Measurements from ENCODE around the gene FCMR. TPM values are rescaled to one million over a fixed set of nuclear protein-coding genes. Genes with fewer than 3 reads are reported as not detected.

The FCMR gene
- total RNA-seq, 1 donor = 117 TPM

GRCh38 chr1:206890125-206891060 is 31.3 kb downstream of the FCMR start:
- Histone ChIP-seq H3K4me3 (ENCODE audit: low read length) (no peak overlapping the region), H3K4me1 (ENCODE audit: insufficient read depth, low read length) (no peaks in the 10 kb centered on the region), H3K9me3 (ENCODE audit: low read depth, low read length) (no peaks in the 10 kb centered on the region), H3K27me3 (ENCODE audit: insufficient read depth, low read length) (no peaks in the 10 kb centered on the region)

GRCh38 chr1:206887701-206888100 is 34.0 kb downstream of the FCMR start:
- no peaks in the 10 kb centered on the region for H3K9me3 ChIP-seq (ENCODE audit: low read depth, low read length)
- H3K27me3 ChIP-seq (ENCODE audit: insufficient read depth, low read length) = no peaks in the 10 kb centered on the region
- no peaks in the 10 kb centered on the region for H3K4me1 ChIP-seq (ENCODE audit: insufficient read depth, low read length)
- no peak overlapping the region for H3K4me3 ChIP-seq (ENCODE audit: low read length)

- H3K4me3 ChIP-seq (ENCODE audit: low read length) = no peak overlapping the region
- H3K4me1 ChIP-seq (ENCODE audit: insufficient read depth, low read length) = no peaks in the 10 kb centered on the region
- H3K9me3 ChIP-seq (ENCODE audit: low read depth, low read length) = no peaks in the 10 kb centered on the region
- no peaks in the 10 kb centered on the region for H3K27me3 ChIP-seq (ENCODE audit: insufficient read depth, low read length)
These were observed 34.9 kb downstream of the FCMR start for GRCh38 chr1:206886831-206887230.

GRCh38 chr1:206885341-206886060 is 36.2 kb downstream of the FCMR start:
- H3K27me3 ChIP-seq (ENCODE audit: insufficient read depth, low read length) = no peaks in the 10 kb centered on the region
- no peak overlapping the region for H3K4me3 ChIP-seq (ENCODE audit: low read length)
- H3K9me3 ChIP-seq (ENCODE audit: low read depth, low read length) = no peaks in the 10 kb centered on the region
- H3K4me1 ChIP-seq (ENCODE audit: insufficient read depth, low read length) = no peaks in the 10 kb centered on the region

DNA sequence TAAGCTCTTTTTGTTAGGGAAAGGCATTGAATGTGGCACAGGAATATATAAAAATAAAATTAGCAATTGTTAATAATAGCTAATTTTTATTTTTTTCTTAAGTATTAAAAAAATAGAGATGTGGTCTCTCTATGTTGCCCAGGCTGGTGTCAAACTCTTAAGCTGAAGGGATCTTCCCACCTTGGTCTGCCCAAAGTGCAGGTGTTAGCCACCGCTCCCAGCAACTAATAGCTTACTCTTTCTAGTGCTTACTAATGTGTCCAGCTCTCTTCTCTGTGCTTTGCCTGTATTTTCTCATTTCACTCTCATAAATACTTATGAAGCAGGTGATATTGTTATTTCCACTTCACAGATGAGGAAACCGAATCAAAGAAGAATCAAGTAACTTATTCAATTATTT is 37.9 kb downstream of the FCMR start:
- Histone ChIP-seq H3K27me3 (ENCODE audit: insufficient read depth, low read length) (no peaks in the 10 kb centered on the region), H3K4me1 (ENCODE audit: insufficient read depth, low read length) (no peaks in the 10 kb centered on the region), H3K9me3 (ENCODE audit: low read depth, low read length) (peaks cover 9% of the 10 kb centered on the region)

DNA sequence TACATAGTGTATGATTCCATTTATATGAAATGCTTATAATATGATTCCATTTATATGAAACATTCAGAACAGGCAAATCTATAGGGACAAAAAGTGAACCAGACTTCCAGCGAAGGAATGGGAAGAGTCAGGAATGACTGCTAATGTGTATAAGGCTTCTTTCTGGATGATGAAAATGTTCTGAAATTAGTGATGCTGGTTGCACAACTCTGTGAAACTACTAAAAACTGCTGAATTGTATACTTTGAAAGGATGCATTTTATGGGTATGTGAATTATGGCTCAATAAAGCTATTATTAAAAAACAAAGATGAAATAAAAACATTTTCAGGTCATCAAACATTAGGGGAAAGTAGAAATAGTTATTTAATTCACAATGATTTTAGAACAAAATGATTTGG is 38.6 kb downstream of the FCMR start:
- Histone ChIP-seq H3K4me1 (ENCODE audit: insufficient read depth, low read length) (no peaks in the 10 kb centered on the region), H3K27me3 (ENCODE audit: insufficient read depth, low read length) (no peaks in the 10 kb centered on the region), H3K9me3 (ENCODE audit: low read depth, low read length) (peaks cover 16% of the 10 kb centered on the region), H3K4me3 (ENCODE audit: low read length) (no peak overlapping the region)

More for the DNA sequence above, 37.9 kb downstream of the FCMR start:
- H3K4me3 ChIP-seq (ENCODE audit: low read length) = no peak overlapping the region

GRCh38 chr1:206882555-206882954 is 39.2 kb downstream of the FCMR start:
- peaks cover 22% of the 10 kb centered on the region for H3K9me3 ChIP-seq (ENCODE audit: low read depth, low read length)
- H3K4me1 ChIP-seq (ENCODE audit: insufficient read depth, low read length) = no peaks in the 10 kb centered on the region
- H3K4me3 ChIP-seq (ENCODE audit: low read length) = no peak overlapping the region
- no peaks in the 10 kb centered on the region for H3K27me3 ChIP-seq (ENCODE audit: insufficient read depth, low read length)

DNA sequence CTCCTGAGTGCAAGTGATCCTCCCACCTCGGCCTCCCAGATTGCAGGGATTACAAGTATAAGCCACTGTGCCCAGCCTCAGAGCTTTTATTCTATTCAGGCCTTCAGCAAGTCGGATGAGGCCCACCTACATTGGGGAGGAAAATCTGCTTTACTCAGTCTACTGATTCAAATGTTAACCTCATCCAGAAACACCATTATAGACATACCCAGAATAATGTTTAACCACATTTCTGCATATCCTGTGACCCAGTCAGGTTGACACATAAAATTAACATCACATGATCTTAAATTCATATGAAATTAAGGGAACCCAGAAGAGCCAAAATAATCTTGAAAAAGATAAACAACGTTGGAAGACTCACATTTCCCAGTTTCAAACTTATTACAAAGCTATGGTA is 41.4 kb downstream of the FCMR start:
- Histone ChIP-seq H3K27me3 (ENCODE audit: insufficient read depth, low read length) (no peaks in the 10 kb centered on the region), H3K9me3 (ENCODE audit: low read depth, low read length) (peaks cover 34% of the 10 kb centered on the region), H3K4me1 (ENCODE audit: insufficient read depth, low read length) (no peaks in the 10 kb centered on the region), H3K4me3 (ENCODE audit: low read length) (no peak overlapping the region)

- Histone ChIP-seq H3K4me3 (ENCODE audit: low read length) (no peak overlapping the region), H3K4me1 (ENCODE audit: insufficient read depth, low read length) (no peaks in the 10 kb centered on the region), H3K27me3 (ENCODE audit: insufficient read depth, low read length) (no peaks in the 10 kb centered on the region), H3K9me3 (ENCODE audit: low read depth, low read length) (peaks cover 36% of the 10 kb centered on the region)
These were observed 43.3 kb downstream of the FCMR start for GRCh38 chr1:206878456-206878855.

DNA sequence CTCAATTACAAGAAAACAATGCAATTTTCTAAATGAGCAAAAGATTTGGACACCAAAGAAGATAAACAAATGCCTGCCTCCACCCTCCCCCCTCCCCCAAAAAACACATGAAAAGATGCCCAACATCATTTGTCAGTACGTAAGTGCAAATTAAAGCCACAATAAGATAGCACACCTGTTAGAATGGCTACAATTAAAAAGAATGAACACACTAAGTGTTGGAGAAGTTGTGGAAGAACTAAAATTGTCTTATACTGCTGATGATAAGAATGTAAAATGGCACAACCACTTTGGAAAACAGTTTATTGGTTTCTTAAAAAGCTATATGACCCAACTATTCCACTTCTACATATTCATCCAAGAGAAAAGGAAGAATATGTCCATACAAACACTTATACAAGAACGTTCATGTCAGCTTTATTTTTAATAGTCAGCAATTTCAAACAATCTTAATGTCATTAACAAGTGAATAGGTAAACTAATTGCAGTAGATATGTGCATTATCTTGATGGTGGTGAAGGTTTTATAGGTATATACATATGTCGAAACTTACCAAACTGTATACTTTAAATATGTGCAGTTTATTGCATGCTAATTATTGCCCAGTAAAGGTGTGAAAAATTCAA is 45.9 kb downstream of the FCMR start:
- Histone ChIP-seq H3K27me3 (ENCODE audit: insufficient read depth, low read length) (no peaks in the 10 kb centered on the region), H3K4me1 (ENCODE audit: insufficient read depth, low read length) (no peaks in the 10 kb centered on the region), H3K9me3 (ENCODE audit: low read depth, low read length) (peaks cover 36% of the 10 kb centered on the region), H3K4me3 (ENCODE audit: low read length) (no peak overlapping the region)

DNA sequence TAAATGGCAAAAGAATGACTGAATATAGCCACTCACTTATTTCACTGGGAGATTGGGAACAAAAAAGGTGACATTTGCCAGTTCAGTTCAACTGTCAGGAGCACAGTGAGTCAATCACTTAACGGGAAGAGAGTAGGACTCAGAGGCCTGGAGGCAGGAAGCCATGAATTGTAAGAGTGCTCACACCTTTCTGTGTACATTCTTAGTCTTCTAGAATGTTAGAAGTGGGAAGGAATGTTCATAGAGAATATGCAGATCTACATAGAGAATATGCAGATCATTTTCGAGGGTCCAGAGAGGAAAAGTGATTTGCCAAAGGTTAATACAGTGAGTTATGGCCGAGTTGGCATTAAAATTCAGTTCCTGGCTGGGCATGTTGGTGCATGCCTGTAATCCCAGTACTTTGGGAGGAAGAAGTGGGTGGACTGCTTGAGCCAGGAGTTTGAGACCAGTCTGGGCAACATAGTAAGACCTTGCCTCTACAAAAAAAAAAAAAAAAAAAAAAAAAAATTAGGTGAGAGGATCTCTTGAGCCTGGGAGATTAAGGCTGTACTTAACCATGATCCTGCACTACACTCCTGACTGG is 48.0 kb downstream of the FCMR start:
- Histone ChIP-seq H3K27me3 (ENCODE audit: insufficient read depth, low read length) (no peaks in the 10 kb centered on the region), H3K4me3 (ENCODE audit: low read length) (no peak overlapping the region), H3K9me3 (ENCODE audit: low read depth, low read length) (peaks cover 26% of the 10 kb centered on the region), H3K4me1 (ENCODE audit: insufficient read depth, low read length) (no peaks in the 10 kb centered on the region)

DNA sequence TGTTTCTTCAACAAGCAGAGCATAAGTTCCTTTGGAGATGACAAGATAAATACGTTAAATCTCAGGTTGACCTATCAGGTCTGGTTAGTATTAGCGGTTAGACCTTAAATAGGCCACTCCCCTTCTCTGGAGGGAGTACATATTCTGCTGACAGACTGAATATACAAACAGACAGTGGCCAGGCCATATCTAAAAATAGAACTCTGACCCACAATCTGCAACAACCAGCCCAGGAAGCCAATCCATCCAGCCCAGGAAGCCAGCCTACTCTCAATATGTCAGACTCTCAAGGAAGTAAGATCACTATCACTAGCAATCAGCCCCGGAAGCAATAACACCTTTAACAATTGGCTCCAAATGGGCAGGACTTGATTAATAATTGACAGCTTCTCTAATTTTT is 49.6 kb downstream of the FCMR start:
- no peak overlapping the region for H3K4me3 ChIP-seq (ENCODE audit: low read length)
- no peaks in the 10 kb centered on the region for H3K4me1 ChIP-seq (ENCODE audit: insufficient read depth, low read length)
- H3K9me3 ChIP-seq (ENCODE audit: low read depth, low read length) = peaks cover 11% of the 10 kb centered on the region
- no peaks in the 10 kb centered on the region for H3K27me3 ChIP-seq (ENCODE audit: insufficient read depth, low read length)

- Histone ChIP-seq H3K9me3 (ENCODE audit: low read depth, low read length) (no peaks in the 10 kb centered on the region), H3K4me3 (ENCODE audit: low read length) (no peak overlapping the region), H3K27me3 (ENCODE audit: insufficient read depth, low read length) (peaks cover 3% of the 10 kb centered on the region), H3K4me1 (ENCODE audit: insufficient read depth, low read length) (no peaks in the 10 kb centered on the region)
These were observed 53.5 kb downstream of the FCMR start for GRCh38 chr1:206868264-206868663.

DNA sequence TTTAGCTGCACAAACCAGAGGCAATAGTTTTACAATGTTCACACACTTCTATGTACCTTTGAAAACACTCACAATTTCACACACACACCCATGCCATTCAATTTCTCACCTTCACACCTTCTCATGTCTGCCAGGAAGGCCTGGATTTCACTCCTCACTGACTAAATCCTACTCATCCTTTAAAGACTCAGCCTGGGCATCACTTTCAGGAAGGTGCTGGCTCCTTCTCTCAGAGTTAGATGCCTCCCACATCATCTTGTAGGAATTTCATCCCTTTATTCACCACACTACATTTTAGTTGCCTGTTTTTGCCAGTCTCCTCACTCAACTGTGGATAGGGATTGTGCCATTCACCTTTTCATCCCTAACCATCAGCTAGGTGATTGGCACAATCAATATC is 54.0 kb downstream of the FCMR start:
- Histone ChIP-seq H3K4me3 (ENCODE audit: low read length) (no peak overlapping the region), H3K4me1 (ENCODE audit: insufficient read depth, low read length) (no peaks in the 10 kb centered on the region), H3K27me3 (ENCODE audit: insufficient read depth, low read length) (peaks cover 3% of the 10 kb centered on the region), H3K9me3 (ENCODE audit: low read depth, low read length) (no peaks in the 10 kb centered on the region)

- Histone ChIP-seq H3K27me3 (ENCODE audit: insufficient read depth, low read length) (peaks cover 3% of the 10 kb centered on the region), H3K9me3 (ENCODE audit: low read depth, low read length) (no peaks in the 10 kb centered on the region), H3K4me1 (ENCODE audit: insufficient read depth, low read length) (no peaks in the 10 kb centered on the region), H3K4me3 (ENCODE audit: low read length) (no peak overlapping the region)
These were observed 54.5 kb downstream of the FCMR start for GRCh38 chr1:206867239-206867638.
